Body of pancreas (tissue), 4 donors: Measurements from ENCODE around the gene GRIK1.

ENCODE experiments used
- CTCF ChIP-seq, 7 experiments: fragments of 450-650 bp in 4 of 7; fragments of 200-600 bp in 3 of 7; sonication (generic) in 3 of 7; IDR thresholded peaks; one replicate each; pipeline ENCODE4 v1.5.1; 2016 to 2019; ENCODE audit warnings: antibody characterized with exemption in 7 of 7
- POLR2A ChIP-seq, 3 donors: fragments of 450-650 bp; IDR thresholded peaks; one replicate each; pipeline ENCODE4 v1.6.1; 2016; ENCODE audit warnings: antibody characterized with exemption in 3 of 3, mild to moderate bottlenecking in 2 of 3

GRCh38 chr21:29749957-29750356, 189.8 kb downstream of the GRIK1 start:
- TF ChIP-seq CTCF (IDR thresholded peaks at IDR 0.05) = no peak
- TF ChIP-seq POLR2A (IDR thresholded peaks at IDR 0.05) = no peak
